SK-N-SH (cell line): ENCODE measurements around the gene LNPEP. TPM values are rescaled to one million over a fixed set of nuclear protein-coding genes. Genes with fewer than 3 reads are reported as not detected.

ENCODE experiments used
- CTCF ChIA-PET: fragments of 300-600, 350-600 bp; formaldehyde crosslinking; extraction: SDS; loops from one replicate; lab custom pipeline; 2021; lab: Yijun Ruan, JAX
- POLR2A ChIA-PET: fragments of 350-600 bp; sonication (Branson Sonifier 250); formaldehyde crosslinking; extraction: SDS; loops from one replicate; lab custom pipeline; 2020; ENCODE audit warnings: antibody characterized with exemption, inconsistent platforms; lab: Yijun Ruan, JAX
- DNase-seq: peaks from one replicate; pipeline ENCODE4 v3.0.0; 2012
- H2AFZ ChIP-seq: fragments of 200-600 bp; sonication (generic); 2 replicates; pipeline ENCODE4 v1.8.1; 2016; ENCODE audit warnings: antibody characterized with exemption, mild to moderate bottlenecking, low read depth
- H3F3A ChIP-seq: fragments of 200-600 bp; sonication (generic); replicated peaks from 2 replicates; pipeline ENCODE3; 2016; ENCODE audit warnings: antibody characterized with exemption, mild to moderate bottlenecking; ENCODE audit not compliant: insufficient read depth
- H3K27ac ChIP-seq, 2 experiments: fragments of 200-500 bp in 1 of 2; fragments of 200-600 bp in 1 of 2; sonication (Bioruptor generic) in 1 of 2; sonication (generic), shearing (Covaris generic) in 1 of 2; 2 replicates each; pipeline versions ENCODE4 v1.5.1 to v1.6.1; 2014 to 2016; ENCODE audit warnings: low read depth in 2 of 2, inconsistent platforms in 1 of 2, low read length in 1 of 2, mild to moderate bottlenecking in 1 of 2, mixed read lengths in 1 of 2
- H3K27me3 ChIP-seq: fragments of 200-600 bp; sonication (generic), shearing (Covaris generic); 2 replicates; pipeline ENCODE4 v1.6.1; 2016; ENCODE audit warnings: mixed run types; ENCODE audit not compliant: insufficient read depth
- H3K36me3 ChIP-seq, 2 experiments: fragments of 200-500 bp in 1 of 2; fragments of 200-600 bp in 1 of 2; sonication (Bioruptor generic) in 1 of 2; sonication (generic) in 1 of 2; replicated peaks in 1 of 2; 2 replicates each; pipeline versions ENCODE3 to v1.5.1; 2014 to 2016; ENCODE audit warnings: low read length in 1 of 2, mild to moderate bottlenecking in 1 of 2; ENCODE audit not compliant: insufficient read depth in 2 of 2, control insufficient read depth in 1 of 2
- H3K4me1 ChIP-seq, 2 experiments: fragments of 200-500 bp in 1 of 2; fragments of 200-600 bp in 1 of 2; sonication (Bioruptor generic) in 1 of 2; sonication (generic), shearing (Covaris generic) in 1 of 2; 2 replicates each; pipeline versions ENCODE4 v1.5.1 to v1.6.1; 2014 to 2016; ENCODE audit warnings: low read depth in 1 of 2, low read length in 1 of 2, mixed run types in 1 of 2; ENCODE audit not compliant: insufficient read depth in 2 of 2, control insufficient read depth in 1 of 2
- H3K4me2 ChIP-seq: fragments of 200-600 bp; sonication (generic), shearing (Covaris generic); 2 replicates; pipeline ENCODE4 v1.6.1; 2017; ENCODE audit warnings: mixed run types
- H3K4me3 ChIP-seq, 2 experiments: fragments of 200-500 bp in 1 of 2; fragments of 200-600 bp in 1 of 2; sonication (Bioruptor generic) in 1 of 2; sonication (generic), shearing (Covaris generic) in 1 of 2; 2 replicates each; pipeline versions ENCODE4 v1.5.1 to v1.8.1; 2014 to 2016; ENCODE audit warnings: low read depth in 2 of 2, inconsistent platforms in 1 of 2, low read length in 1 of 2, mild to moderate bottlenecking in 1 of 2, mixed read lengths in 1 of 2, moderate library complexity in 1 of 2
- H3K79me2 ChIP-seq: fragments of 200-600 bp; sonication (generic); 2 replicates; pipeline ENCODE4 v1.8.1; 2017; ENCODE audit warnings: mild to moderate bottlenecking; ENCODE audit not compliant: insufficient read depth
- H3K9ac ChIP-seq: fragments of 200-600 bp; sonication (generic); 2 replicates; pipeline ENCODE4 v1.6.1; 2017; ENCODE audit warnings: mixed run types
- H3K9me2 ChIP-seq: fragments of 200-600 bp; sonication (generic); 2 replicates; pipeline ENCODE4 v1.6.1; 2017; ENCODE audit warnings: mixed run types
- H3K9me3 ChIP-seq: fragments of 200-600 bp; sonication (generic); 2 replicates; pipeline ENCODE4 v1.6.1; 2017; ENCODE audit warnings: mixed run types, mild to moderate bottlenecking, moderate library complexity
- H4K20me1 ChIP-seq: fragments of 200-600 bp; sonication (generic); 2 replicates; pipeline ENCODE4 v1.6.1; 2017; ENCODE audit warnings: mild to moderate bottlenecking, mixed run types; ENCODE audit not compliant: insufficient read depth
- FOXJ3 ChIP-seq: sonication (generic); formaldehyde crosslinking; IDR thresholded peaks from 2 replicates; pipeline ENCODE4 v1.5.1; 2020; ENCODE audit warnings: mild to moderate bottlenecking, missing genetic modification reagents
- FOXM1 ChIP-seq: IDR thresholded peaks from 2 replicates; pipeline ENCODE4 v1.4.0; 2012; ENCODE audit warnings: low read depth, mild to moderate bottlenecking
- GABPA ChIP-seq: IDR thresholded peaks from 2 replicates; pipeline ENCODE4 v1.4.0; 2012; ENCODE audit warnings: low read depth, mild to moderate bottlenecking
- GATA2 ChIP-seq: sonication (generic); formaldehyde crosslinking; IDR thresholded peaks from 2 replicates; pipeline ENCODE4 v1.5.0; 2020; ENCODE audit warnings: mild to moderate bottlenecking, missing genetic modification reagents
- JUND ChIP-seq: IDR thresholded peaks from 2 replicates; pipeline ENCODE4 v1.4.0; 2012
- MXI1 ChIP-seq: IDR thresholded peaks from 2 replicates; pipeline ENCODE4 v1.6.1; 2012; ENCODE audit warnings: mild to moderate bottlenecking, low read depth, low read length, improper control_type of control experiment
- NFIC ChIP-seq: IDR thresholded peaks from 2 replicates; pipeline ENCODE4 v1.4.0; 2012; ENCODE audit warnings: borderline replicate concordance
- NRF1 ChIP-seq: IDR thresholded peaks from 2 replicates; pipeline ENCODE4 v1.6.1; 2012; ENCODE audit warnings: low read depth, mild to moderate bottlenecking, low read length
- RCOR1 ChIP-seq: fragments of 150-350 bp; IDR thresholded peaks from 2 replicates; pipeline ENCODE4 v1.6.1; 2017; ENCODE audit warnings: antibody characterized with exemption, low read length
- WGBS: methylation state at CpG from one replicate; pipeline ENCODE4 v1.1.6; 2017; ENCODE audit warnings: low lambda C conversion rate; 5-methylcytosine and 5-hydroxymethylcytosine counted together
- polyA plus RNA-seq, 3 experiments: library from polyadenylated mRNA; depleted of rRNA; stranded (reverse); fragments of >200 nt; gene quantifications; 2 replicates each; pipeline ENCODE4 v1.2.3, GENCODE V29; 2012
- TF ChIP-seq, protein P1 (sequence below): fragments of 150-350 bp; IDR thresholded peaks from 2 replicates; pipeline ENCODE4 v1.6.1; 2017; ENCODE audit warnings: antibody characterized with exemption, low read length, low read depth, borderline replicate concordance
- TF ChIP-seq, protein P2 (sequence below): IDR thresholded peaks from 2 replicates; pipeline ENCODE4 v1.6.1; 2012; ENCODE audit warnings: mild to moderate bottlenecking, low read depth, low read length, moderate library complexity
- TF ChIP-seq, protein P3 (sequence below): IDR thresholded peaks from 2 replicates; pipeline ENCODE4 v1.4.0; 2012; ENCODE audit warnings: low read depth, borderline replicate concordance
- TF ChIP-seq, protein P4 (sequence below): IDR thresholded peaks from 2 replicates; pipeline ENCODE4 v1.4.0; 2012; ENCODE audit warnings: low read depth
- TF ChIP-seq, protein P5 (sequence below): fragments of 150-350 bp; IDR thresholded peaks from 2 replicates; pipeline ENCODE4 v1.6.1; 2016; ENCODE audit warnings: mild to moderate bottlenecking, low read depth, low read length

LNPEP gene
- polyA plus RNA-seq, 1 of the 3 experiments (the other 2 are of a cell fraction): 4.3 TPM

DNA sequence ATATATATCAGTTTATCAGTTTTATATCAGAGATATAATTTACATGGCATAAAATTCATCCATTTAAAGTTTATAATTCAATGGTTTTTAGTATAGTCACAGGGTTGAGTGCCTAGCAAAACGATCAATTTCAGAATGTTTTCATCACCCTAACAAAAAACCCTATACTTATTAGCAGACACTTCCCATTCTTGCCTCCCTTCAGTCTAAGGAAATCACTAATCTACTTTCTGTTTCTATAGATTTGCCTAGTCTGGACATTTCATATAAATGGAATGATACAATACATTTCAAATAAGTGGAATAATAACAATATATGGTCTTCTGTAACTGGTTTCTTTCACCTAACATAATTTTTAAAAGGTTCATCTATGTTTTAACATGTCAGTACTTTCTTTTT, 9.6 kb upstream of the LNPEP start:
- no peaks in the 10 kb centered on the region for H3K79me2 ChIP-seq
- TF ChIP-seq RCOR1: no peak
- no peak for TF ChIP-seq JUND
- no peak for TF ChIP-seq MXI1
- no peak for TF ChIP-seq GATA2 (CRISPR knock-in tag)
- ChIA-PET POLR2A (no interaction called here), CTCF (no interaction called here)
- H3F3A ChIP-seq: no peaks in the 10 kb centered on the region
- no peaks in the 10 kb centered on the region for H4K20me1 ChIP-seq
- 62% methylated on average over 1 of the region's 1 CpG for WGBS
- no peak overlapping the region for H3K27ac ChIP-seq
- H2AFZ ChIP-seq: no peak overlapping the region
- H3K27me3 ChIP-seq: no peaks in the 10 kb centered on the region
- no peak overlapping the region for H3K4me3 ChIP-seq
- H3K4me1 ChIP-seq: peaks cover 5 to 10% of the 10 kb centered on the region in 2 experiments; a peak in 2 of 4 replicates
- no peak overlapping the region for H3K4me2 ChIP-seq
- no peaks in the 10 kb centered on the region for H3K9me2 ChIP-seq
- no peak overlapping the region for H3K9ac ChIP-seq
- no peaks in the 10 kb centered on the region for H3K9me3 ChIP-seq
- H3K36me3 ChIP-seq: no peaks in the 10 kb centered on the region
- no peak for DNase-seq

DNA sequence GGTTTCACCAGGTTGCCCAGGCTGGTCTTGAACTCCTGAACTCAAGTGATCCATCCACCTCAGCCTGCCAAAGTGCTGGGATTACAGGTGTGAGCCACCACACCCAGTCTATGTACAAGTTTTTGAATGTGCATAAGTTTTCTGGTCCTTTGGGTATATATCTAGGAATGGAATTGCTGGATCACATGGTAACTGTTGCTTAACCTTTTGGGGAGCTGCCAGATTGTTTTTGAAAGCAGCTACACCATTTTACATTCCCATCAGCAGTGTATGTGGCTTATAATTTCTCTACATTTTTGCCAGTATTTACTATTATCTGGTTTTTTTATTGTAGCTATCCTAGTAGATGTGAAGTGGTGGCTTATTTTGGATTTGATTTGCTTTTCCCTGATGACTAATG, 8.9 kb upstream of the LNPEP start:
- H2AFZ ChIP-seq: no peak overlapping the region
- H3K4me3 ChIP-seq: no peak overlapping the region
- H3K79me2 ChIP-seq: no peaks in the 10 kb centered on the region
- H4K20me1 ChIP-seq: no peaks in the 10 kb centered on the region
- TF ChIP-seq FOXM1 (no peak), NRF1 (no peak), JUND (no peak), FOXJ3 (CRISPR knock-in tag) (no peak), MXI1 (no peak), GABPA (no peak), NFIC (no peak)
- TF ChIP-seq, protein P1, sequence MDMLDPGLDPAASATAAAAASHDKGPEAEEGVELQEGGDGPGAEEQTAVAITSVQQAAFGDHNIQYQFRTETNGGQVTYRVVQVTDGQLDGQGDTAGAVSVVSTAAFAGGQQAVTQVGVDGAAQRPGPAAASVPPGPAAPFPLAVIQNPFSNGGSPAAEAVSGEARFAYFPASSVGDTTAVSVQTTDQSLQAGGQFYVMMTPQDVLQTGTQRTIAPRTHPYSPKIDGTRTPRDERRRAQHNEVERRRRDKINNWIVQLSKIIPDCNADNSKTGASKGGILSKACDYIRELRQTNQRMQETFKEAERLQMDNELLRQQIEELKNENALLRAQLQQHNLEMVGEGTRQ: no peak
- TF ChIP-seq, protein P2, sequence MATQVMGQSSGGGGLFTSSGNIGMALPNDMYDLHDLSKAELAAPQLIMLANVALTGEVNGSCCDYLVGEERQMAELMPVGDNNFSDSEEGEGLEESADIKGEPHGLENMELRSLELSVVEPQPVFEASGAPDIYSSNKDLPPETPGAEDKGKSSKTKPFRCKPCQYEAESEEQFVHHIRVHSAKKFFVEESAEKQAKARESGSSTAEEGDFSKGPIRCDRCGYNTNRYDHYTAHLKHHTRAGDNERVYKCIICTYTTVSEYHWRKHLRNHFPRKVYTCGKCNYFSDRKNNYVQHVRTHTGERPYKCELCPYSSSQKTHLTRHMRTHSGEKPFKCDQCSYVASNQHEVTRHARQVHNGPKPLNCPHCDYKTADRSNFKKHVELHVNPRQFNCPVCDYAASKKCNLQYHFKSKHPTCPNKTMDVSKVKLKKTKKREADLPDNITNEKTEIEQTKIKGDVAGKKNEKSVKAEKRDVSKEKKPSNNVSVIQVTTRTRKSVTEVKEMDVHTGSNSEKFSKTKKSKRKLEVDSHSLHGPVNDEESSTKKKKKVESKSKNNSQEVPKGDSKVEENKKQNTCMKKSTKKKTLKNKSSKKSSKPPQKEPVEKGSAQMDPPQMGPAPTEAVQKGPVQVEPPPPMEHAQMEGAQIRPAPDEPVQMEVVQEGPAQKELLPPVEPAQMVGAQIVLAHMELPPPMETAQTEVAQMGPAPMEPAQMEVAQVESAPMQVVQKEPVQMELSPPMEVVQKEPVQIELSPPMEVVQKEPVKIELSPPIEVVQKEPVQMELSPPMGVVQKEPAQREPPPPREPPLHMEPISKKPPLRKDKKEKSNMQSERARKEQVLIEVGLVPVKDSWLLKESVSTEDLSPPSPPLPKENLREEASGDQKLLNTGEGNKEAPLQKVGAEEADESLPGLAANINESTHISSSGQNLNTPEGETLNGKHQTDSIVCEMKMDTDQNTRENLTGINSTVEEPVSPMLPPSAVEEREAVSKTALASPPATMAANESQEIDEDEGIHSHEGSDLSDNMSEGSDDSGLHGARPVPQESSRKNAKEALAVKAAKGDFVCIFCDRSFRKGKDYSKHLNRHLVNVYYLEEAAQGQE: no peak
- TF ChIP-seq, protein P3, sequence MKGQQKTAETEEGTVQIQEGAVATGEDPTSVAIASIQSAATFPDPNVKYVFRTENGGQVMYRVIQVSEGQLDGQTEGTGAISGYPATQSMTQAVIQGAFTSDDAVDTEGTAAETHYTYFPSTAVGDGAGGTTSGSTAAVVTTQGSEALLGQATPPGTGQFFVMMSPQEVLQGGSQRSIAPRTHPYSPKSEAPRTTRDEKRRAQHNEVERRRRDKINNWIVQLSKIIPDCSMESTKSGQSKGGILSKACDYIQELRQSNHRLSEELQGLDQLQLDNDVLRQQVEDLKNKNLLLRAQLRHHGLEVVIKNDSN: no peak
- TF ChIP-seq, protein P4, sequence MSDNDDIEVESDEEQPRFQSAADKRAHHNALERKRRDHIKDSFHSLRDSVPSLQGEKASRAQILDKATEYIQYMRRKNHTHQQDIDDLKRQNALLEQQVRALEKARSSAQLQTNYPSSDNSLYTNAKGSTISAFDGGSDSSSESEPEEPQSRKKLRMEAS: no peak
- TF ChIP-seq, protein P5, sequence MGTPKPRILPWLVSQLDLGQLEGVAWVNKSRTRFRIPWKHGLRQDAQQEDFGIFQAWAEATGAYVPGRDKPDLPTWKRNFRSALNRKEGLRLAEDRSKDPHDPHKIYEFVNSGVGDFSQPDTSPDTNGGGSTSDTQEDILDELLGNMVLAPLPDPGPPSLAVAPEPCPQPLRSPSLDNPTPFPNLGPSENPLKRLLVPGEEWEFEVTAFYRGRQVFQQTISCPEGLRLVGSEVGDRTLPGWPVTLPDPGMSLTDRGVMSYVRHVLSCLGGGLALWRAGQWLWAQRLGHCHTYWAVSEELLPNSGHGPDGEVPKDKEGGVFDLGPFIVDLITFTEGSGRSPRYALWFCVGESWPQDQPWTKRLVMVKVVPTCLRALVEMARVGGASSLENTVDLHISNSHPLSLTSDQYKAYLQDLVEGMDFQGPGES: no peak
- no peaks in the 10 kb centered on the region for H3F3A ChIP-seq
- ChIA-PET CTCF (no interaction called here), POLR2A (no interaction called here)
- no peaks in the 10 kb centered on the region for H3K36me3 ChIP-seq
- no peak overlapping the region for H3K4me2 ChIP-seq
- peaks cover 0 to 10% of the 10 kb centered on the region in 2 experiments; a peak in 1 of 4 replicates for H3K4me1 ChIP-seq
- H3K9me2 ChIP-seq: no peaks in the 10 kb centered on the region
- H3K27me3 ChIP-seq: no peaks in the 10 kb centered on the region
- no peak overlapping the region for H3K9ac ChIP-seq
- DNase-seq: no peak
- no peak overlapping the region for H3K27ac ChIP-seq
- H3K9me3 ChIP-seq: no peaks in the 10 kb centered on the region
